B cell (primary cell): ENCODE measurements around the gene PPP1R13B. TPM values are rescaled to one million over a fixed set of nuclear protein-coding genes. Genes with fewer than 3 reads are reported as not detected.

ENCODE experiments used
- ATAC-seq: fragments of 200-7000 bp; cut with Tn5 transposase; one replicate; pipeline ENCODE4 v1.10.0; 2021; ENCODE audit warnings: low read depth, mild to moderate bottlenecking, moderate number of reproducible peaks, moderate library complexity
- CTCF ChIA-PET: fragments of 350-600 bp; sonication (Branson Sonifier 250); formaldehyde crosslinking; loops from one replicate; lab custom pipeline; 2021; ENCODE audit warnings: antibody characterized with exemption, inconsistent platforms; lab: Charles Lee
- POLR2A ChIA-PET: fragments of 350-600 bp; sonication (Branson Sonifier 250); formaldehyde crosslinking; loops from one replicate; lab custom pipeline; 2021; ENCODE audit warnings: antibody characterized with exemption; lab: Charles Lee
- DNase-seq: peaks from one replicate; pipeline ENCODE4 v3.0.0; 2013
- H2AFZ ChIP-seq: 2 replicates; pipeline ENCODE4 v1.6.1; 2012; ENCODE audit warnings: mild to moderate bottlenecking, low read depth, low read length; ENCODE audit not compliant: insufficient read depth, poor library complexity, severe bottlenecking
- H3K27ac ChIP-seq, 2 donors: 1 replicate in 1 of 2; 2 replicates in 1 of 2; pipeline ENCODE4 v1.5.1; 2012 to 2013; ENCODE audit warnings: low read length in 2 of 2, mild to moderate bottlenecking in 2 of 2, moderate library complexity in 1 of 2
- H3K27me3 ChIP-seq, 4 experiments: fragments of 200-600 bp in 1 of 4; sonication (generic) in 1 of 4; replicated peaks in 1 of 4; 1 replicate in 2 of 4; 2 replicates in 2 of 4; pipeline versions ENCODE4 v1.6.1 to v1.7.0; 2013 to 2016; ENCODE audit warnings: low read length in 3 of 4, mild to moderate bottlenecking in 2 of 4, mixed read lengths in 1 of 4, moderate library complexity in 1 of 4; ENCODE audit not compliant: insufficient read depth in 4 of 4, control insufficient read depth in 3 of 4; ENCODE audit errors: control extremely low read depth in 1 of 4
- H3K36me3 ChIP-seq, 2 experiments: replicated peaks in 1 of 2; 1 replicate in 1 of 2; 2 replicates in 1 of 2; pipeline versions ENCODE4 v1.6.1 to v1.7.1; 2013; ENCODE audit warnings: low read length in 1 of 2; ENCODE audit not compliant: insufficient read depth in 2 of 2, control insufficient read depth in 1 of 2; ENCODE audit errors: control extremely low read depth in 1 of 2, extremely low read depth in 1 of 2
- H3K4me1 ChIP-seq, 2 donors: fragments of 200-600 bp in 1 of 2; sonication (generic) in 1 of 2; 1 replicate in 1 of 2; 2 replicates in 1 of 2; pipeline versions ENCODE4 v1.5.1 to v1.6.1; 2013 to 2017; ENCODE audit warnings: low read length in 2 of 2; ENCODE audit not compliant: control insufficient read depth in 2 of 2, insufficient read depth in 2 of 2
- H3K4me2 ChIP-seq: replicated peaks from 2 replicates; pipeline ENCODE3; 2012; ENCODE audit warnings: mild to moderate bottlenecking, low read depth, low read length; ENCODE audit not compliant: poor library complexity, severe bottlenecking
- H3K4me3 ChIP-seq, 5 experiments: fragments of 200-600 bp in 1 of 5; sonication (generic) in 1 of 5; 1 replicate in 3 of 5; 2 replicates in 2 of 5; pipeline versions ENCODE4 v1.5.1 to v1.7.0; 2011 to 2016; ENCODE audit warnings: low read length in 4 of 5, mild to moderate bottlenecking in 4 of 5, low read depth in 2 of 5, control low read depth in 1 of 5, moderate library complexity in 1 of 5; ENCODE audit not compliant: insufficient read depth in 1 of 5; ENCODE audit errors: control extremely low read depth in 1 of 5, extremely low read depth in 1 of 5
- H3K79me2 ChIP-seq: fragments of 200-600 bp; sonication (generic); one replicate; pipeline ENCODE4 v1.6.0; 2016; ENCODE audit warnings: low read length; ENCODE audit not compliant: control insufficient read depth, insufficient read depth
- H3K9ac ChIP-seq: fragments of 200-600 bp; sonication (generic); 2 replicates; pipeline ENCODE4 v1.6.1; 2017; ENCODE audit warnings: mild to moderate bottlenecking, low read length, moderate library complexity
- H3K9me3 ChIP-seq, 3 donors: one replicate each; pipeline versions ENCODE4 v1.6.1 to v1.7.1; 2013; ENCODE audit warnings: low read length in 2 of 3; ENCODE audit not compliant: control insufficient read depth in 2 of 3, insufficient read depth in 1 of 3; ENCODE audit errors: control extremely low read depth in 1 of 3
- H4K20me1 ChIP-seq: 2 replicates; pipeline ENCODE4 v1.6.0; 2012; ENCODE audit warnings: mild to moderate bottlenecking, low read length; ENCODE audit not compliant: insufficient read depth, control insufficient read depth, poor library complexity, severe bottlenecking
- H3K27ac Mint-ChIP-seq: one replicate; pipeline ENCODE4 v1.8.0; 2021; ENCODE audit warnings: mixed read lengths
- H3K27me3 Mint-ChIP-seq: one replicate; pipeline ENCODE4 v1.8.0; 2021; ENCODE audit warnings: mixed read lengths
- H3K4me1 Mint-ChIP-seq: one replicate; pipeline ENCODE4 v1.8.0; 2021; ENCODE audit warnings: mixed read lengths
- H3K4me3 Mint-ChIP-seq: one replicate; pipeline ENCODE4 v1.8.0; 2021; ENCODE audit warnings: mixed read lengths
- H3K9me3 Mint-ChIP-seq: one replicate; pipeline ENCODE4 v1.8.0; 2022; ENCODE audit warnings: mixed read lengths; ENCODE audit not compliant: insufficient read depth
- EZH2 ChIP-seq: IDR thresholded peaks from 2 replicates; pipeline ENCODE4 v1.6.1; 2012; ENCODE audit warnings: borderline replicate concordance, low read depth, mild to moderate bottlenecking, moderate library complexity, low read length; ENCODE audit not compliant: insufficient read depth, poor library complexity, severe bottlenecking
- WGBS: methylation state at CpG from one replicate; pipeline ENCODE4 v1.1.5; 2013; ENCODE audit warnings: missing lambda C conversion rate; ENCODE audit not compliant: insufficient coverage; 5-methylcytosine and 5-hydroxymethylcytosine counted together
- intact Hi-C: fragments of 100-400 bp; cut with micrococcal nuclease; formaldehyde crosslinking; loops from one replicate; pipeline ENCODE4 v1.10.0; 2022
- polyA plus RNA-seq: library from polyadenylated mRNA; depleted of rRNA; stranded (reverse); fragments of >200 nt; gene quantifications from 2 replicates; pipeline ENCODE4 v1.2.3, GENCODE V29; 2012
- total RNA-seq, 2 donors: library from RNA; stranded (reverse); fragments of 120-200 nt in 1 of 2; gene quantifications; 1 replicate in 1 of 2; 2 replicates in 1 of 2; pipeline versions ENCODE4 v1.2.3 to v1.2.4, GENCODE V29; 2013 to 2022
- TF ChIP-seq, protein P1 (sequence below): fragments of 200-600 bp; IDR thresholded peaks from one replicate; pipeline ENCODE4 v1.8.0; 2022; ENCODE audit warnings: antibody characterized with exemption, mild to moderate bottlenecking

PPP1R13B gene
- total and polyA plus RNA-seq, 2 donors (not counting 1 experiment from before 2014, with no cell fraction given), result 10.1 to 27.7 TPM

DNA sequence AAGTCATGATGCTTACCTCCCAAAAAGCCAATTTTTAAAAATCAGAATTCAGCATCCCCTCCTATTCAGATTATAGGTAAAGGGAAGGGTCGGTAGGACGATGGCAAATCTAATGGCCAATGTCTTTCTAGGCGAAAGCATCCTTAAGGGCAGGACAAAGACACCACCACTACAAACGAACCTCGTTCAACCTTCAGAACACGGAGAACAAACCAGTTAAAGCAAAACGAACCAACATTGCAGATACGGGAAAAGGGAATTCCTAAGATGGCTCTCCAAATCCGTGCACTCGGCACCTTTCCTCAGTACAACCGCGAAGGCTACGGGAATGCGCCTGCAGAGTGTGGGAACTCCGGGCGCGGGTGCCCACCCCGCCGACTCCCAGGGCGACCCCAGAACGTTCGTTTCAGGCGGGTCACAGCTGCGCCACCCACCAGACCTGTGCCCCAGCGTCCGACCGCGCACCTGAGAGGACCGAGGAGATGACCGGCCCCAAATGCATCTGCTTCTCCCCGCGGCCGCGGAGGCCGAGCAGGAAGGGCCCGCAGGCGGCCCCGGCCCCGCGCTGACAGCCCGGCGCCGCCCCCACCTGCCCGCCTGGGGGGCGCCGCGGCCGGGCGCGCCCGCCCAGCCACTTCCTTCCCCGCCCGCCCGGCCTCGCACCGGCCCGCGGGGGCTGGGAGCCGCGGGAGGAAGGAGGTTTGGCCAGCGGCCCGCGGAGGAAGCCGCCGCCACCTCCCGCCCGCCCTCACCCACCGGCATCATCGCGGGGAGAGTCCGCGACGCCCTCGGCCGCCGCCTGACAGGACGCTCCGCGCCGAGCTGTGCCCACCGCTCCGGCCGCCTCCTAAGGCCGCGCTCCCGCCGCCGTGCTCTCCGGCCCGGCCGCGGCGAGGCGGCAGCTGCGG, 578 bp downstream of the PPP1R13B start:
- Histone ChIP-seq H3K79me2 (peaks cover 15% of the 10 kb centered on the region), H3K9ac (peak overlapping the region; percentile 61), H3K4me2 (peak overlapping the region; percentile 77), H3K4me3 (peak overlapping the region; percentile 41 to 66 (median 56)), H3K27ac (no peak overlapping the region), H3K4me1 (peaks cover 10 to 14% of the 10 kb centered on the region in 2 donors), H4K20me1 (no peaks in the 10 kb centered on the region), H3K27me3 (no peaks in the 10 kb centered on the region), H3K36me3 (no peaks in the 10 kb centered on the region), H2AFZ (peak overlapping the region; percentile 57), H3K9me3 (no peaks in the 10 kb centered on the region)
- peak overlapping the region; percentile 83 for H3K27ac Mint-ChIP-seq
- H3K4me1 Mint-ChIP-seq, result peaks cover 16% of the 10 kb centered on the region
- ATAC-seq, result peak; percentile 19
- H3K9me3 Mint-ChIP-seq, result no peaks in the 10 kb centered on the region
- ChIA-PET CTCF (no interaction called here), POLR2A (interaction anchor here (1.0 kb wide), 1 partner anchor 74 kb away, joined by 5 read pairs; a partner anchor contains a TSS)
- no peak for TF ChIP-seq EZH2
- TF ChIP-seq, protein P1, sequence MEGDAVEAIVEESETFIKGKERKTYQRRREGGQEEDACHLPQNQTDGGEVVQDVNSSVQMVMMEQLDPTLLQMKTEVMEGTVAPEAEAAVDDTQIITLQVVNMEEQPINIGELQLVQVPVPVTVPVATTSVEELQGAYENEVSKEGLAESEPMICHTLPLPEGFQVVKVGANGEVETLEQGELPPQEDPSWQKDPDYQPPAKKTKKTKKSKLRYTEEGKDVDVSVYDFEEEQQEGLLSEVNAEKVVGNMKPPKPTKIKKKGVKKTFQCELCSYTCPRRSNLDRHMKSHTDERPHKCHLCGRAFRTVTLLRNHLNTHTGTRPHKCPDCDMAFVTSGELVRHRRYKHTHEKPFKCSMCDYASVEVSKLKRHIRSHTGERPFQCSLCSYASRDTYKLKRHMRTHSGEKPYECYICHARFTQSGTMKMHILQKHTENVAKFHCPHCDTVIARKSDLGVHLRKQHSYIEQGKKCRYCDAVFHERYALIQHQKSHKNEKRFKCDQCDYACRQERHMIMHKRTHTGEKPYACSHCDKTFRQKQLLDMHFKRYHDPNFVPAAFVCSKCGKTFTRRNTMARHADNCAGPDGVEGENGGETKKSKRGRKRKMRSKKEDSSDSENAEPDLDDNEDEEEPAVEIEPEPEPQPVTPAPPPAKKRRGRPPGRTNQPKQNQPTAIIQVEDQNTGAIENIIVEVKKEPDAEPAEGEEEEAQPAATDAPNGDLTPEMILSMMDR, result no peak
- H3K4me3 Mint-ChIP-seq, result peak overlapping the region; percentile 91
- H3K27me3 Mint-ChIP-seq, result no peaks in the 10 kb centered on the region
- intact Hi-C loops, result loop anchor here (1.0 to 10.0 kb wide), 8 partner anchors 26 to 1902 kb away; partner anchors contain the start of genes BAG5, COA8, EIF5 and TRAF3
- no peak for DNase-seq
- under 1% methylated on average over 92 of the region's 95 CpGs for WGBS

DNA sequence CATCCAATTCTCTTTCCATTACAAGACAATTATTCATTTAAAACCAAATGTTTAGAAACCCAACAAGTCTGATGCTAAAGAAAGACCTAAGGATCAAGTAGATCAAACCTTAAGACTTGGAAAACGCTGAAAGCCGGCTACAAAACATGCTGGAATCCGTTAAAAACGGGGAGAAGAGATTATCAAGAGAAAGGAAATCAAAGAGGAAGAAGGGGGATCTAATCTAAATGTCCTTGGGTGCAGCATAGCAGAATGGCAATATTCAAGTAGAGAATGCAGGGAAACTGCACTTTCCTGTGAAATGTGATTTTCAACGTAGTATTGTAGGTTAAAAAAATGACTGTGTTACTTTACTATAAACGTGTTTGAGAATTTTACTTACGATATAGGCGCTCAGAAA, 1.3 kb downstream of the PPP1R13B start:
- peaks cover 16% of the 10 kb centered on the region for H3K4me1 Mint-ChIP-seq
- H3K27me3 Mint-ChIP-seq, result no peaks in the 10 kb centered on the region
- H3K4me3 ChIP-seq, result peak overlapping the region in 2 of 5 experiments; percentile 61 to 66
- H3K79me2 ChIP-seq, result peaks cover 15% of the 10 kb centered on the region
- TF ChIP-seq, protein P1, result no peak
- TF ChIP-seq EZH2, result no peak
- 53% methylated on average over 4 of the region's 8 CpGs for WGBS
- H3K27ac ChIP-seq, result no peak overlapping the region
- ChIA-PET CTCF (no interaction called here), POLR2A (no interaction called here)
- H3K4me1 ChIP-seq, result peaks cover 10 to 14% of the 10 kb centered on the region in 2 donors
- H3K27me3 ChIP-seq, result no peaks in the 10 kb centered on the region
- peak overlapping the region; percentile 19 for H2AFZ ChIP-seq
- H3K9me3 Mint-ChIP-seq, result no peaks in the 10 kb centered on the region
- H3K9me3 ChIP-seq, result no peaks in the 10 kb centered on the region
- no peaks in the 10 kb centered on the region for H4K20me1 ChIP-seq
- peak overlapping the region; percentile 83 for H3K27ac Mint-ChIP-seq
- peak overlapping the region; percentile 91 for H3K4me3 Mint-ChIP-seq
- peak overlapping the region; percentile 61 for H3K9ac ChIP-seq
- no peaks in the 10 kb centered on the region for H3K36me3 ChIP-seq
- intact Hi-C loops, result loop anchor here (2.0 to 10.0 kb wide), 4 partner anchors 283 to 1901 kb away; partner anchors contain the start of genes BAG5, COA8, EIF5 and TRAF3
- peak overlapping the region; percentile 77 for H3K4me2 ChIP-seq
- ATAC-seq (no peak), DNase-seq (no peak)
